Testis (tissue), 2 donors: ENCODE measurements around the gene PGM2.

Experiments used
- POLR2A ChIP-seq: fragments of 450-650 bp; IDR thresholded peaks from one replicate; pipeline ENCODE4 v1.6.1; 2017; ENCODE audit warnings: antibody characterized with exemption, mild to moderate bottlenecking, moderate library complexity
- TF ChIP-seq, protein P1 (sequence below), 3 experiments: fragments of 450-650 bp in 2 of 3; fragments of 200-600 bp in 1 of 3; sonication (generic) in 1 of 3; IDR thresholded peaks; one replicate each; pipeline ENCODE4 v1.5.1; 2016 to 2019; ENCODE audit warnings: antibody characterized with exemption in 3 of 3, mild to moderate bottlenecking in 2 of 3, moderate library complexity in 1 of 3

DNA sequence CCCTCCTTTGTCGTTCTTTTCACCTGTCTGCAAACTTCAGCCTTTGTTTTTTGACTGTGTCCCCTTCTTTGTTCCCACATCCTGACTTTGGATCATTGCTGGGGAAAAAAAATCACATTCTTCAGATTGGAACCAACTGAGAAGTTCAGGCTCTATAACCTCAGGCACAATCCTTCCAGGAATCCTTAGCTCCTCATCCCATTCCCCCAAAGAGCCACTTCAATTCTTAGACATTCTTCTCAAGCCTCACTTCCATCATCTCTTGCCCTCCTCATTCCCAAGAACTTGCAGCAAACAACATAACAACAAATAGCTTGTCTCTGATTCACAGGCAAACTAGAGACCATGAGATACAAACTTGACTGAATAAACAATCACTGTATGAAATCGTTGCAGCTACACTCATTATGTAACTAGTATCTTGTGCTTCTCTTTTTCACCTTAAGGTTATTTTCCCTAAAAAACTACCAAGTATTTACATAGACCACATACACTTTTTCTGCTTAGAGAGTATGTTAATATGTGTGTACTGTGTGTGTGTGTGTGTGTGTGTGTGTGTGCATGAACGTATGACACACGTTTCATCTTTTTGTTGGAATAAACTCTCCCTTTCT is 26.4 kb upstream of the PGM2 start:
- TF ChIP-seq, protein P1, sequence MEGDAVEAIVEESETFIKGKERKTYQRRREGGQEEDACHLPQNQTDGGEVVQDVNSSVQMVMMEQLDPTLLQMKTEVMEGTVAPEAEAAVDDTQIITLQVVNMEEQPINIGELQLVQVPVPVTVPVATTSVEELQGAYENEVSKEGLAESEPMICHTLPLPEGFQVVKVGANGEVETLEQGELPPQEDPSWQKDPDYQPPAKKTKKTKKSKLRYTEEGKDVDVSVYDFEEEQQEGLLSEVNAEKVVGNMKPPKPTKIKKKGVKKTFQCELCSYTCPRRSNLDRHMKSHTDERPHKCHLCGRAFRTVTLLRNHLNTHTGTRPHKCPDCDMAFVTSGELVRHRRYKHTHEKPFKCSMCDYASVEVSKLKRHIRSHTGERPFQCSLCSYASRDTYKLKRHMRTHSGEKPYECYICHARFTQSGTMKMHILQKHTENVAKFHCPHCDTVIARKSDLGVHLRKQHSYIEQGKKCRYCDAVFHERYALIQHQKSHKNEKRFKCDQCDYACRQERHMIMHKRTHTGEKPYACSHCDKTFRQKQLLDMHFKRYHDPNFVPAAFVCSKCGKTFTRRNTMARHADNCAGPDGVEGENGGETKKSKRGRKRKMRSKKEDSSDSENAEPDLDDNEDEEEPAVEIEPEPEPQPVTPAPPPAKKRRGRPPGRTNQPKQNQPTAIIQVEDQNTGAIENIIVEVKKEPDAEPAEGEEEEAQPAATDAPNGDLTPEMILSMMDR (IDR thresholded peaks at IDR 0.05): no peak
- no peak for TF ChIP-seq POLR2A
